Spleen (tissue), 7 donors: ENCODE measurements around the gene TCF12.

ENCODE experiments used
- CTCF ChIP-seq, 11 experiments: fragments of 200-600 bp in 7 of 11; fragments of 450-650 bp in 4 of 11; sonication (generic) in 4 of 11; IDR thresholded peaks in 8 of 11; conservative IDR thresholded peaks in 3 of 11; 1 replicate in 7 of 11; 2 replicates in 4 of 11; pipeline versions ENCODE4 v1.4.0 to v1.8.0; 2016 to 2021; ENCODE audit warnings: antibody characterized with exemption in 11 of 11, inconsistent platforms in 4 of 11, mild to moderate bottlenecking in 1 of 11
- POLR2A ChIP-seq, 3 donors: fragments of 450-650 bp; IDR thresholded peaks; one replicate each; pipeline ENCODE4 v1.5.1; 2017; ENCODE audit warnings: antibody characterized with exemption in 3 of 3, mild to moderate bottlenecking in 1 of 3
- POLR2AphosphoS5 ChIP-seq, 3 donors: sonication (generic); formaldehyde crosslinking; IDR thresholded peaks; one replicate each; pipeline ENCODE4 v1.5.1; 2017; ENCODE audit warnings: antibody characterized with exemption in 3 of 3
- donor health status: DM: no; HTN: no; CAD: no; lungs with moderate emphysema.
- donor health status: DM: no; HTN: no; CAD: no.
- donor health status: DM: no; HTN: no; CAD: no.

- TF ChIP-seq POLR2A (IDR thresholded peaks at IDR 0.05) (no peak), CTCF (IDR thresholded peaks at IDR 0.05 in 8 of 11, conservative IDR thresholded peaks at IDR 0.05 in 3 of 11) (no peak), POLR2AphosphoS5 (IDR thresholded peaks at IDR 0.05) (no peak)
These were observed 195.6 kb downstream of the TCF12 start for GRCh38 chr15:57114070-57114469.
